Subcutaneous abdominal adipose tissue (tissue), 5 donors: Measurements from ENCODE around the gene FMNL2.
A peak's percentile ranks its signal among the peaks of the same experiment; 100 is the strongest.

Source experiments
- H3K27ac ChIP-seq: one replicate; pipeline ENCODE4 v1.7.0; 2013; ENCODE audit warnings: low read depth, mild to moderate bottlenecking, inconsistent platforms, low read length, moderate library complexity
- H3K27me3 ChIP-seq, 5 donors: one replicate each; pipeline ENCODE4 v1.7.0; 2013; ENCODE audit warnings: low read length in 5 of 5, inconsistent platforms in 1 of 5; ENCODE audit not compliant: control insufficient read depth in 5 of 5, insufficient read depth in 4 of 5
- H3K36me3 ChIP-seq, 5 donors: one replicate each; pipeline ENCODE4 v1.7.0; 2013; ENCODE audit warnings: low read length in 5 of 5; ENCODE audit not compliant: control insufficient read depth in 5 of 5, insufficient read depth in 5 of 5
- H3K4me1 ChIP-seq, 5 donors: one replicate each; pipeline ENCODE4 v1.7.0; 2013; ENCODE audit warnings: low read length in 5 of 5, mild to moderate bottlenecking in 3 of 5, moderate library complexity in 1 of 5; ENCODE audit not compliant: control insufficient read depth in 5 of 5, insufficient read depth in 5 of 5
- H3K4me3 ChIP-seq, 5 donors: one replicate each; pipeline ENCODE4 v1.7.0; 2013; ENCODE audit warnings: low read length in 5 of 5, low read depth in 1 of 5
- H3K9ac ChIP-seq, 5 donors: one replicate each; pipeline ENCODE4 v1.7.0; 2013; ENCODE audit warnings: low read length in 5 of 5, mild to moderate bottlenecking in 4 of 5, moderate library complexity in 3 of 5
- H3K9me3 ChIP-seq, 5 donors: one replicate each; pipeline ENCODE4 v1.7.0; 2013; ENCODE audit warnings: low read length in 5 of 5; ENCODE audit not compliant: control insufficient read depth in 5 of 5
- donor health status: healthy.
- donor health status: healthy.
- donor health status: healthy.
- donor health status: healthy.
- donor health status: healthy.

Gene FMNL2

DNA sequence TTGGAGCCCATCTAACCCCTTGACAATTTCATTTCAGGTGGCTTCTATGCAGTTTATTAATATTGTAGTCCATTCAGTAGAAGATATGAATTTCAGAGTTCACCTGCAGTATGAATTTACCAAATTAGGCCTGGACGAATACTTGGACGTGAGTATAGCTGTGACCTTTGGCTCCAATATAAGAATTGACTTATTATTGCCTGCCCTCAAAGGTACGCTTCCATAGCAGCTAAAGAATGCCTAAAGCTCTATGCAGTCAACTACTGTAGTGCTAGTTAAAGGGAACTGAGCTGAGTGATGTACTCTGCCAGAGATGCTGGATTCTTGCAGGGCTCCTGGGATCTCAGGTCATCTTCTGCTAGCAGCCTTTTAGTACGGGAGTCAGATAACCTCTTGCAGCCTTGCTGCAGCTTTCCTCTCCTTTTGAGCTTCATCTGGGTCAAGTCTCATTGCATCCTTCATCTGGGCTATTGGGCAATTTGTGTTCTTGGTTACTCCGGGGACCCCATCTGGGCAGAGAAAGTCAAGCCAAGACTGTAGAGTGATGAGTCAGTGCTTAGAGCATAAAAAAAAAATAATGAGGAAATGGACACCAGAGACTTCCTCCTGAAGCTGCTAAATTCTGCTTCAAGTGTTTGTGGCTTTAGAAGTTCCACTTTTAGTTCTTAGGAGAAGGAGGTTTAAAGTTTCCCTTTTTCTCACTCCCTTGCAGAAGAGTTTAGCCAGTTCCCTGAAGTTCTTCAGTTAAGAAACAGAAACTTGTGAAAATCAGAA lies 276.7 kb downstream of the FMNL2 start:
- Histone ChIP-seq H3K4me1 (peaks cover 0 to 30% (median 21%) of the 10 kb centered on the region in 5 donors), H3K27ac (peak overlapping the region; percentile 67), H3K36me3 (peaks cover 5 to 19% (median 14%) of the 10 kb centered on the region in 5 donors), H3K4me3 (peak overlapping the region in 2 of 5 donors; percentile 21 to 43), H3K9ac (peak overlapping the region in 1 of 5 donors; percentile 46), H3K27me3 (no peaks in the 10 kb centered on the region), H3K9me3 (no peaks in the 10 kb centered on the region)

GRCh38 chr2:152613235-152613634 lies 278.3 kb downstream of the FMNL2 start:
- no peaks in the 10 kb centered on the region for H3K27me3 ChIP-seq
- H3K4me3 ChIP-seq, result no peak overlapping the region
- peak overlapping the region; percentile 67 for H3K27ac ChIP-seq
- peaks cover 17 to 29% (median 21%) of the 10 kb centered on the region in 5 donors for H3K36me3 ChIP-seq
- no peak overlapping the region for H3K9ac ChIP-seq
- H3K4me1 ChIP-seq, result peaks cover 0 to 30% (median 21%) of the 10 kb centered on the region in 5 donors
- no peaks in the 10 kb centered on the region for H3K9me3 ChIP-seq

DNA sequence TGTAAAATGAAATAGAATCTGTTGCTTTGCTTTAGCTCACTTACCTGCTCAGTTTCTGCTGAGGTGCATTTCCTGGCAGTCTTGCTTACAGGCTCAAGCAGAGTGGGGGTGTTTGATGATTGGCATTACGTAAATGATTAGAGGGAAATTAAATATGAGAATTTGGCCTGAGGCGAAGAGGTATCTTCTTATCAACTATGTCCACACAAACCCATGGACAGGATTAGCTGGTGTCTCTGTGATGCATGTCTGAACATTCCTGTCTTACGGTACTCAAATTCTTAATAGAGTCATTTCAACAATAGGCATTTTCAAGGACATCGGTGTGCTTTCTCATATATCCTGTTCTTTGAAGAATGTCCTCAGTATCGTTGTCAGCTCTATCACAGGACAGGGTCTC lies 280.2 kb downstream of the FMNL2 start:
- Histone ChIP-seq H3K4me3 (no peak overlapping the region), H3K4me1 (peaks cover 0 to 26% (median 21%) of the 10 kb centered on the region in 5 donors), H3K27ac (no peak overlapping the region), H3K27me3 (no peaks in the 10 kb centered on the region), H3K36me3 (peaks cover 23 to 42% (median 32%) of the 10 kb centered on the region in 5 donors), H3K9ac (no peak overlapping the region), H3K9me3 (no peaks in the 10 kb centered on the region)

DNA sequence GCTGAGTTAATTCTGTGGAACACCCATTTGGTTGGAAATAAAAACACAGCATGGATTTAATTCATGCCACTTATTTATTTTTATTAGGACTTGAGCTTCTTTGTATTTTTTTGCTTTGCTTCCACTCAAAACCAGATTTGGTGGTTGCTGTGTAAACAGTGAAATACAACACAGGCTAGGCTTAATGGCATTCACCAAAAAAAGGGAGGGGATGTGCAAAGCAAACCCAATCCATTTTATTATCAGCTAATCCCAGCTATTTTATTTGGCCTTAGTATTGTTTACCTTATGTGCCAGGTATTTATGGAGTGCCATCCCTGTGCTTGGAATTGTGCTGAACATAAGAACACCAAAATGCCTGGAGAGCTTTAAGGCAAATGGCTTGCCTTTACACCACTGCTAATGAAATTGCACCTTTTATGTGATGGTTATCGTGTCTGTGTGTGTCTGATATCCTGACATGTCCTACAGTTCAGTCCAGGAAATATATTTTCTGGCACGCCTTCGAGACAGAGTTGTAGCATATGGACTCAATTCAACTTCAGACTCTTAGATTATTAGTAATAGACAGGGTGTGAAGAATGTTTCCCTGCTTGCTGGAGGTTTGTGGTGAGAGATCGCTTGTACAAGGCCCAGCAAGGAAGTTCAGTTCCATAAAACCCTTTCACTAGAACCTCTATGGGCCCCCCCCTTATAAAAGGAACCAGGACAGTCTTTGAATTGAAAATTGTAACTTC lies 282.6 kb downstream of the FMNL2 start:
- peaks cover 26 to 57% (median 41%) of the 10 kb centered on the region in 5 donors for H3K36me3 ChIP-seq

DNA sequence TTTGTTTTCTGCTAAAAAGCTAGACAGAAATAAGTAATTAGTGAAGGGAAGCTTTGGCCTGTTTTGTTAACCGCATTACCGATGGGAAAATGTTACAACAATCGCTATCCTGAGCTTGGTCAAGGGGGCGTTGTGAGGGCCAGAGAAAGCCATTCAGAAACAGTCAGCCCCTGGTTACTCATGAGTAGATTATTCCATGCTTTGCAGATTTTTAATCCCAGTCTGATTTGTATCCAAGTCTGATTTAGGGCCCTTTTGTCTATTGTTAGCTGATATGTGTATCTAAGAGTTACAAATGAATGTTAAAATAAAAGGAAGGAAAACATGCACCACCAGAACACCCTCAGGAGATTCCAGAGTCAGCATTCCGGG lies 283.2 kb downstream of the FMNL2 start:
- Histone ChIP-seq H3K27me3 (no peaks in the 10 kb centered on the region), H3K36me3 (peaks cover 26 to 59% (median 41%) of the 10 kb centered on the region in 5 donors), H3K9me3 (no peaks in the 10 kb centered on the region), H3K4me3 (no peak overlapping the region), H3K4me1 (peaks cover 0 to 18% (median 9%) of the 10 kb centered on the region in 5 donors), H3K9ac (no peak overlapping the region), H3K27ac (no peak overlapping the region)

More for the DNA sequence above, 282.6 kb downstream of the FMNL2 start:
- Histone ChIP-seq H3K27ac (no peak overlapping the region), H3K9me3 (no peaks in the 10 kb centered on the region), H3K4me3 (no peak overlapping the region), H3K4me1 (peaks cover 0 to 22% (median 14%) of the 10 kb centered on the region in 5 donors), H3K9ac (no peak overlapping the region), H3K27me3 (no peaks in the 10 kb centered on the region)

DNA sequence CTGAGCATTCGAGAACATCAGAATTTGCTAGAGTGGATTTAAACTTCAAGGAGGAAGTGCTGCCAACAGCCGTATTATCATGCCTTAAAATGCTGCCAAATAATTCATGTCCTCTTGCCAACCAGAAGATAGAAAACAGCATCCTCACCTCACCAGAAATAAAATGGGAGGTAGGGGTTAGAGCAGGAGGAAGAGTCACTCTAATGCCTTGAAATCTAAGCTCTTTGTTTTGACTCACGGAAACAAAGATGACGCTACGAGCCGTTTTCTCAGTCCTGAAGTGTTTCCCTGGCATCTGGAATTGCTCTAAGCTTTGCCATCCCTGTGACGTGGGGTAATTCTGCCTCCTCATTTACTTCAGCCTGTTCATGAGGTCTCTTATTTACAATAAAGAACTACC lies 285.2 kb downstream of the FMNL2 start:
- peaks cover 25 to 59% (median 38%) of the 10 kb centered on the region in 5 donors for H3K36me3 ChIP-seq
- H3K27ac ChIP-seq, result no peak overlapping the region
- no peak overlapping the region for H3K4me3 ChIP-seq
- no peaks in the 10 kb centered on the region for H3K27me3 ChIP-seq
- no peak overlapping the region for H3K9ac ChIP-seq
- H3K9me3 ChIP-seq, result no peaks in the 10 kb centered on the region
- peaks cover 0 to 11% (median 9%) of the 10 kb centered on the region in 5 donors for H3K4me1 ChIP-seq

DNA sequence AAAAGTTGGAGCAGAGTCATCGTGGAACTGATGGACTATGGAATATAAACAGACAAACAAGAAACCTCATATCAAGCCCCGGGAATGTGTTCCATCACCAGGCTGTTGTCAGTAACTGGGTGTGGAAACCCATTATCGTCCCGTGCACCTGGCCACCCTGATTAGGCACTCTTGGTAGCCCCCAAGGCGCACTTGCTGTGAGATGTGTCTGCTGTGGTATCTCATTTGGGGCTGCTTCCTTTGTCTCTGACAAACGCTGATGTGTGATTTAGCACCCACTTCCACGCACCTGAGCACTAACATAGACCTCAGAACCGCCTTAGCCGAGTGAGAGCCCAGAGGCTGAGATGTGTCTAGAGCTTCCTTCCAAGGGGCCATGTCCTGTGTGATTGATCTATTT lies 286.0 kb downstream of the FMNL2 start:
- peaks cover 25 to 59% (median 40%) of the 10 kb centered on the region in 5 donors for H3K36me3 ChIP-seq
- no peaks in the 10 kb centered on the region for H3K27me3 ChIP-seq
- no peak overlapping the region for H3K4me3 ChIP-seq
- H3K9ac ChIP-seq, result no peak overlapping the region
- no peaks in the 10 kb centered on the region for H3K9me3 ChIP-seq
- peaks cover 0 to 11% (median 9%) of the 10 kb centered on the region in 5 donors for H3K4me1 ChIP-seq
- H3K27ac ChIP-seq, result no peak overlapping the region

DNA sequence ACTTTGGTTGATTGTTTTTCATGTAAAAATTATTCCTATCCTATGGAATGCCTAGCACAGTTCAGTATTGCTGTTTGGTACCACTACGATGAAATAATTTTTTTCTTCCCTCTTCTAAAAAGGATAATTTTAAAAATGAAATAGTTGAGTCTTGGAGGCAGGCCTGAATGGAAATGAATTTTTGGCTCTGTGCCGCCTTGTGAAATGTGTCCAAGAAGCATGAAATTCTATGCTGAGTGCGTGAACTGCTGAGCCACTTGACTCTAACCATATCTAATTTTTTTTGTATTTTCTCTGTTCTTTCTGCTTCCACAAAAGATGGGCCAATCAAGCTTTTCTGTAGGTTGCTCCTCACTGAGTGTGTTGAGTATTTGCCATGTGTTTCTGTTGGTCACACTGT lies 287.2 kb downstream of the FMNL2 start:
- Histone ChIP-seq H3K36me3 (peaks cover 23 to 51% (median 32%) of the 10 kb centered on the region in 5 donors), H3K9ac (no peak overlapping the region), H3K9me3 (no peaks in the 10 kb centered on the region), H3K4me3 (no peak overlapping the region), H3K27me3 (no peaks in the 10 kb centered on the region), H3K4me1 (peaks cover 0 to 16% (median 11%) of the 10 kb centered on the region in 5 donors), H3K27ac (no peak overlapping the region)

GRCh38 chr2:152623076-152623740 lies 288.2 kb downstream of the FMNL2 start:
- no peak overlapping the region for H3K9ac ChIP-seq
- H3K4me1 ChIP-seq, result peaks cover 0 to 18% (median 11%) of the 10 kb centered on the region in 5 donors
- no peaks in the 10 kb centered on the region for H3K27me3 ChIP-seq
- no peak overlapping the region for H3K4me3 ChIP-seq
- peaks cover 16 to 45% (median 28%) of the 10 kb centered on the region in 5 donors for H3K36me3 ChIP-seq
- H3K9me3 ChIP-seq, result no peaks in the 10 kb centered on the region
- H3K27ac ChIP-seq, result no peak overlapping the region
